Measurements from ENCODE around the gene TNFAIP2.

Gene TNFAIP2

GRCh38 chr14:103101963-103102688, 21.1 kb upstream of the TNFAIP2 start:
- no peak for TF ChIP-seq CTCF (IDR thresholded peaks at IDR 0.05)
- no peak for DNase-seq
- H3K27ac Mint-ChIP-seq, result no peak overlapping the region
- H3K9me3 Mint-ChIP-seq, result no peaks in the 10 kb centered on the region
- H3K4me3 Mint-ChIP-seq, result no peak overlapping the region
- H3K27me3 Mint-ChIP-seq (ENCODE audit: low read depth, poor library complexity), result peaks cover 30% of the 10 kb centered on the region
- H3K4me1 Mint-ChIP-seq, result peaks cover 48% of the 10 kb centered on the region
- H3K36me3 Mint-ChIP-seq (ENCODE audit: low read depth), result no peaks in the 10 kb centered on the region

- no peaks in the 10 kb centered on the region for H3K36me3 Mint-ChIP-seq (ENCODE audit: low read depth)
- peaks cover 42% of the 10 kb centered on the region for H3K4me1 Mint-ChIP-seq
- H3K27me3 Mint-ChIP-seq (ENCODE audit: low read depth, poor library complexity), result peaks cover 30% of the 10 kb centered on the region
- H3K27ac Mint-ChIP-seq, result no peak overlapping the region
- no peak overlapping the region for H3K4me3 Mint-ChIP-seq
- TF ChIP-seq CTCF (IDR thresholded peaks at IDR 0.05), result no peak
- no peak for DNase-seq
- H3K9me3 Mint-ChIP-seq, result no peaks in the 10 kb centered on the region
Observed at GRCh38 chr14:103102689-103103260, 20.5 kb upstream of the TNFAIP2 start.

- no peak for DNase-seq
- H3K9me3 Mint-ChIP-seq, result no peaks in the 10 kb centered on the region
- TF ChIP-seq CTCF (IDR thresholded peaks at IDR 0.05), result no peak
- H3K27ac Mint-ChIP-seq, result no peak overlapping the region
- peaks cover 30% of the 10 kb centered on the region for H3K27me3 Mint-ChIP-seq (ENCODE audit: low read depth, poor library complexity)
- peaks cover 45% of the 10 kb centered on the region for H3K4me1 Mint-ChIP-seq
- H3K4me3 Mint-ChIP-seq, result peak overlapping the region; percentile 54
- H3K36me3 Mint-ChIP-seq (ENCODE audit: low read depth), result no peaks in the 10 kb centered on the region
Observed at GRCh38 chr14:103103461-103104388, 19.5 kb upstream of the TNFAIP2 start.

- Mint-ChIP-seq H3K36me3 (ENCODE audit: low read depth) (no peaks in the 10 kb centered on the region), H3K27ac (no peak overlapping the region), H3K9me3 (no peaks in the 10 kb centered on the region)
Observed at GRCh38 chr14:103104389-103104653, 18.9 kb upstream of the TNFAIP2 start.

GRCh38 chr14:103104654-103105452, 18.4 kb upstream of the TNFAIP2 start:
- DNase-seq, result peak; percentile 85
- Mint-ChIP-seq H3K27ac (no peak overlapping the region), H3K36me3 (ENCODE audit: low read depth) (no peaks in the 10 kb centered on the region)

More at GRCh38 chr14:103104389-103104653, 18.9 kb upstream of the TNFAIP2 start:
- no peak for TF ChIP-seq CTCF (IDR thresholded peaks at IDR 0.05)
- H3K27me3 Mint-ChIP-seq (ENCODE audit: low read depth, poor library complexity), result peaks cover 30% of the 10 kb centered on the region
- peaks cover 45% of the 10 kb centered on the region for H3K4me1 Mint-ChIP-seq
- H3K4me3 Mint-ChIP-seq, result no peak overlapping the region
- DNase-seq, result no peak

More at GRCh38 chr14:103104654-103105452, 18.4 kb upstream of the TNFAIP2 start:
- Mint-ChIP-seq H3K27me3 (ENCODE audit: low read depth, poor library complexity) (peaks cover 30% of the 10 kb centered on the region), H3K9me3 (no peaks in the 10 kb centered on the region), H3K4me3 (no peak overlapping the region), H3K4me1 (peaks cover 45% of the 10 kb centered on the region)
- peak; percentile 79 for TF ChIP-seq CTCF (IDR thresholded peaks at IDR 0.05)
